CD4-positive, alpha-beta memory T cell (primary cell): ENCODE results near the gene STKLD1. TPM values are rescaled to one million over a fixed set of nuclear protein-coding genes. Genes with fewer than 3 reads are reported as not detected.
A peak's percentile ranks its signal among the peaks of the same experiment; 100 is the strongest.

Source experiments
- CTCF ChIA-PET: fragments of 350-600 bp; sonication (Branson Sonifier 250); formaldehyde crosslinking; loops from one replicate; lab custom pipeline; 2021; ENCODE audit warnings: inconsistent platforms; ENCODE audit not compliant: partially characterized antibody; lab: Charles Lee
- POLR2A ChIA-PET: fragments of 350-600 bp; sonication (Branson Sonifier 250); formaldehyde crosslinking; loops from one replicate; lab custom pipeline; 2021; ENCODE audit not compliant: partially characterized antibody; lab: Charles Lee
- DNase-seq, 5 donors: peaks; one replicate each; pipeline versions ENCODE4 v3.0.0 to v3.0.0-alpha.2; 2020 to 2022; ENCODE audit warnings: mixed read lengths in 1 of 5
- H3K27ac ChIP-seq: one replicate; pipeline ENCODE4 v1.7.0; 2013; ENCODE audit warnings: low read depth, low read length
- H3K27me3 ChIP-seq: 2 replicates; pipeline ENCODE4 v1.7.0; 2013; ENCODE audit warnings: mild to moderate bottlenecking, low read length, moderate library complexity; ENCODE audit not compliant: insufficient read depth
- H3K36me3 ChIP-seq: 2 replicates; pipeline ENCODE4 v1.7.0; 2013; ENCODE audit warnings: mild to moderate bottlenecking, low read length, moderate library complexity; ENCODE audit not compliant: insufficient read depth
- H3K4me1 ChIP-seq: 2 replicates; pipeline ENCODE4 v1.7.0; 2013; ENCODE audit warnings: mild to moderate bottlenecking, low read length, moderate library complexity; ENCODE audit not compliant: insufficient read depth
- H3K4me3 ChIP-seq, 2 donors: one replicate each; pipeline ENCODE4 v1.7.0; 2013; ENCODE audit warnings: low read length in 2 of 2, mild to moderate bottlenecking in 1 of 2
- H3K9me3 ChIP-seq, 2 donors: one replicate each; pipeline ENCODE4 v1.7.0; 2013; ENCODE audit warnings: low read length in 2 of 2, control low read depth in 1 of 2; ENCODE audit not compliant: control insufficient read depth in 1 of 2
- H3K27ac Mint-ChIP-seq, 7 donors: one replicate each; pipeline ENCODE4 v1.8.0; 2020 to 2021; ENCODE audit warnings: mixed read lengths in 7 of 7, mild to moderate bottlenecking in 6 of 7, inconsistent platforms in 3 of 7, moderate library complexity in 3 of 7
- H3K27me3 Mint-ChIP-seq, 2 donors: one replicate each; pipeline ENCODE4 v1.8.0; 2020 to 2021; ENCODE audit warnings: mixed read lengths in 2 of 2
- H3K36me3 Mint-ChIP-seq, 2 donors: one replicate each; pipeline ENCODE4 v1.8.0; 2020 to 2021; ENCODE audit warnings: mixed read lengths in 2 of 2, inconsistent platforms in 1 of 2, mild to moderate bottlenecking in 1 of 2
- H3K4me1 Mint-ChIP-seq, 4 donors: one replicate each; pipeline ENCODE4 v1.8.0; 2020 to 2021; ENCODE audit warnings: mixed read lengths in 4 of 4, mild to moderate bottlenecking in 1 of 4
- H3K4me3 Mint-ChIP-seq, 8 donors: one replicate each; pipeline ENCODE4 v1.8.0; 2020 to 2021; ENCODE audit warnings: mixed read lengths in 8 of 8, mild to moderate bottlenecking in 7 of 8, moderate library complexity in 6 of 8, inconsistent platforms in 3 of 8
- H3K9me3 Mint-ChIP-seq, 8 donors: one replicate each; pipeline ENCODE4 v1.8.0; 2020 to 2021; ENCODE audit warnings: mixed read lengths in 8 of 8, mild to moderate bottlenecking in 5 of 8, inconsistent platforms in 3 of 8, moderate library complexity in 1 of 8
- intact Hi-C: fragments of 100-400 bp; cut with micrococcal nuclease; formaldehyde crosslinking; loops from one replicate; pipeline ENCODE4 v1.15.1; 2023
- polyA plus RNA-seq, 2 donors: library from polyadenylated mRNA; unstranded; fragments of 300-500 nt; fragmentation: Illumina TruSeq; gene quantifications; one replicate each; pipeline ENCODE4 v1.2.3, GENCODE V29; 2021
- total RNA-seq, 2 experiments: library from RNA; stranded (reverse); gene quantifications; one replicate each; pipeline ENCODE4 v1.2.3, GENCODE V29; 2021

STKLD1 gene
- total and polyA plus RNA-seq, 4 experiments from 2014 or later, result 1.4 to 2.1 (median 1.5) TPM; not detected in 1

DNA sequence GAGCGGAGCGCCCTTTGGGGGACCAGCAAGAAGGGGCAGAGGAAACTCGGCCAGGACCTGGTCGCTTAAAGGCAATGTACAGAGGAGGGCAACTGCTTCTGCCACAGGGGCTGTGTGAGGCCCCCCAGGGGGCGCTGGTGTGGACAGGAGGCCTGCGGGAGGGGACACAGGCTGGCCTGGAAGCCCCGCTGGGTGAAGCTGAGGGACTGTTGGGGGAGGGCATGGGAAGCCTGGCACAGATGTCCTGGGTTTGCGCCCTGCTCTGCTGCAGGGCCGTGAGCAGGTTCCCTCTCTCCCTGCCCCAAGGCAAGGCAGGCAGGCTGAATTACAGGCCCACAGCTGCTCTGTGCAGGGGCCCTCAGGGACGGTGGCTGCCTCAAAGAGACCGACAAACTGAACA is 33.6 kb upstream of the STKLD1 start:
- Mint-ChIP-seq H3K4me3 (no peak overlapping the region), H3K4me1 (peaks cover 16 to 38% (median 28%) of the 10 kb centered on the region in 4 donors), H3K27me3 (no peaks in the 10 kb centered on the region), H3K27ac (peak overlapping the region in 1 of 7 donors; percentile 57), H3K9me3 (no peaks in the 10 kb centered on the region), H3K36me3 (peaks cover 18 to 39% of the 10 kb centered on the region in 2 donors)
- Histone ChIP-seq H3K27me3 (no peaks in the 10 kb centered on the region), H3K36me3 (peaks cover 60% of the 10 kb centered on the region), H3K9me3 (no peaks in the 10 kb centered on the region), H3K27ac (no peak overlapping the region), H3K4me3 (no peak overlapping the region), H3K4me1 (peaks cover 29% of the 10 kb centered on the region)
- ChIA-PET CTCF (interaction anchor here (1.2 to 1.3 kb wide), 2 partner anchors 9 to 74 kb away, joined by 3 to 4 read pairs; no protein-coding TSS in a partner anchor), POLR2A (no interaction called here)
- intact Hi-C loops, result no loop called here
- no peak for DNase-seq

DNA sequence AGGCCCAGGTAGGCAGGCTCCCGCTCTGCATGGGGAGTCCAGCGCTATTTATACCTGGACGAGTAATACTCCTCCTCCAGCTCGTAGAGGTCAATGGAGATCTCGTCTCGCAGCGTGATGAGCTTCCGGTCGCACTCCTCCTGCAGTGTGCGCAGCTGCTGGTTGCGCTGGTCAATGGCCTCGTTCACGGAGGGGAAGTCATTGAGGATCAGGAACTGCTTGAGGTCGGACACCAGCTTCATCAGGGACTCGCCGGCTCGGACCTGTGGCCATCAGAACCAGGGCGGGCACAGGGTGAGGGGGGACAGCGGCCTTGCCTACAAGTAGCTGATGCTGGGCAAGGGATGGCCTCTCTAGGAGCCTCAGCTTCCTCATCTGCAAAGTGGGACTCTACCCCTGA is 32.1 kb upstream of the STKLD1 start:
- Mint-ChIP-seq H3K27ac (no peak overlapping the region), H3K27me3 (no peaks in the 10 kb centered on the region), H3K4me1 (peaks cover 22 to 48% (median 37%) of the 10 kb centered on the region in 4 donors), H3K36me3 (peaks cover 24 to 49% of the 10 kb centered on the region in 2 donors), H3K9me3 (no peaks in the 10 kb centered on the region), H3K4me3 (no peak overlapping the region)
- H3K4me1 ChIP-seq, result peaks cover 34% of the 10 kb centered on the region
- peak in 1 of 5 donors; percentile 8 for DNase-seq
- ChIA-PET CTCF (interaction anchor here (1.2 to 1.3 kb wide), 3 partner anchors 8 to 73 kb away, joined by 3 to 5 read pairs (median 4); partner anchors contain the start of genes SURF1 and SURF2), POLR2A (interaction anchor here (18.1 kb wide), 1 partner anchor 27 kb away, joined by 437 read pairs; the partner anchor contains the start of genes STKLD1 and SURF4)
- no peak overlapping the region for H3K4me3 ChIP-seq
- no peaks in the 10 kb centered on the region for H3K27me3 ChIP-seq
- H3K27ac ChIP-seq, result no peak overlapping the region
- no peaks in the 10 kb centered on the region for H3K9me3 ChIP-seq
- peaks cover 60% of the 10 kb centered on the region for H3K36me3 ChIP-seq
- intact Hi-C loops, result no loop called here

DNA sequence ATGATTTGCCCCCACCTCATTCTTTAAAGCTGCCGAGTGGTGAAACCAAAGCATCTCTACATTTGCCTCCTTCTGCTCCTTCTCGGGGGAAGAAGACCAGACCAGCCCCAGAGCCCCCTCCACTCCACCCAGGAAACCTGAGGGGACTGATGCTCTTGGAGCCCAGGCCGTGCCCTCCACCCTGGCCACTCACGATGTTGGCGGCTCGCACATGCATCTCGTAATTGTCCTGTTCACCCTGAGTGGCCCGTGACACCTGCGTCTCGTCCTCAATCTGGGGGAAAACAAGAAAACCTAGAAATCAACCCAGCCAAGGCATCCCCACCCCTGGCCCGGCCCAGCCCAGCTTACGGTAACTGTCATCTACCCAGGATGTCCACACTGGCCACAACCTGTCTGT is 31.2 kb upstream of the STKLD1 start:
- no peaks in the 10 kb centered on the region for H3K9me3 ChIP-seq
- H3K36me3 ChIP-seq, result peaks cover 58% of the 10 kb centered on the region
- Mint-ChIP-seq H3K4me3 (no peak overlapping the region), H3K36me3 (peaks cover 31 to 51% of the 10 kb centered on the region in 2 donors), H3K4me1 (peaks cover 26 to 51% (median 40%) of the 10 kb centered on the region in 4 donors), H3K27ac (peak overlapping the region in 1 of 7 donors; percentile 29), H3K27me3 (no peaks in the 10 kb centered on the region), H3K9me3 (no peaks in the 10 kb centered on the region)
- DNase-seq, result peak in 1 of 5 donors; percentile 25
- no peak overlapping the region for H3K4me3 ChIP-seq
- intact Hi-C loops, result no loop called here
- H3K4me1 ChIP-seq, result peaks cover 41% of the 10 kb centered on the region
- H3K27ac ChIP-seq, result no peak overlapping the region
- ChIA-PET CTCF (no interaction called here), POLR2A (interaction anchor here (18.1 kb wide), 1 partner anchor 26 kb away, joined by 437 read pairs; the partner anchor contains the start of genes STKLD1 and SURF4)
- no peaks in the 10 kb centered on the region for H3K27me3 ChIP-seq

DNA sequence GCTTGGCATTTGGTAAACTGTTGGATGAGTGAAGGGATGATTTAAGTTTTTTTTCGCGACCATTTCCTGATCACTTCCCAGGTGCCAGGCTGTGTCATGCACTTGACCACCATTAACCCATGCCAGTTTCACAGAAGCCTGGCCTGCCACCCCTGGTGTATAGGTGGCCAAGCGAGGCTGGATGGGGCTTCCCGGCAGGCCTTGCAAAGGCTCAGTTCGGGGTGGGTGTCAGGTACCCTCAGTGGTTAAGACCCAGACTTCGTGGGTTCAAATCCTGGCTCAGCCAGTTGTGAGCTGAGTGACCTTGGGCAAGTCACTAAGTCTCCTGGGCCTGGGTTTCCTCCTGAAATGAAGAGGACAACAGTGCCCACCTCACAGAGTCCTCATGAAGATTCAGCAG is 30.6 kb upstream of the STKLD1 start:
- intact Hi-C loops, result no loop called here
- Mint-ChIP-seq H3K27me3 (no peaks in the 10 kb centered on the region), H3K4me3 (peak overlapping the region in 2 of 8 donors; percentile 26 to 86), H3K36me3 (peaks cover 30 to 51% of the 10 kb centered on the region in 2 donors), H3K27ac (peak overlapping the region in 1 of 7 donors; percentile 77), H3K9me3 (no peaks in the 10 kb centered on the region), H3K4me1 (peaks cover 24 to 50% (median 36%) of the 10 kb centered on the region in 4 donors)
- ChIA-PET CTCF (interaction anchor here (1.0 kb wide), 1 partner anchor 26 kb away, joined by 3 read pairs; no protein-coding TSS in a partner anchor), POLR2A (interaction anchor here (1.3 to 18.1 kb wide), 2 partner anchors 11 to 25 kb away, joined by 3 to 437 read pairs; partner anchors contain the start of genes STKLD1, SURF1, SURF2 and SURF4)
- no peaks in the 10 kb centered on the region for H3K27me3 ChIP-seq
- no peak overlapping the region for H3K4me3 ChIP-seq
- peaks cover 60% of the 10 kb centered on the region for H3K36me3 ChIP-seq
- H3K27ac ChIP-seq, result no peak overlapping the region
- H3K9me3 ChIP-seq, result no peaks in the 10 kb centered on the region
- H3K4me1 ChIP-seq, result peaks cover 38% of the 10 kb centered on the region
- peak in 1 of 5 donors; percentile 1 for DNase-seq

DNA sequence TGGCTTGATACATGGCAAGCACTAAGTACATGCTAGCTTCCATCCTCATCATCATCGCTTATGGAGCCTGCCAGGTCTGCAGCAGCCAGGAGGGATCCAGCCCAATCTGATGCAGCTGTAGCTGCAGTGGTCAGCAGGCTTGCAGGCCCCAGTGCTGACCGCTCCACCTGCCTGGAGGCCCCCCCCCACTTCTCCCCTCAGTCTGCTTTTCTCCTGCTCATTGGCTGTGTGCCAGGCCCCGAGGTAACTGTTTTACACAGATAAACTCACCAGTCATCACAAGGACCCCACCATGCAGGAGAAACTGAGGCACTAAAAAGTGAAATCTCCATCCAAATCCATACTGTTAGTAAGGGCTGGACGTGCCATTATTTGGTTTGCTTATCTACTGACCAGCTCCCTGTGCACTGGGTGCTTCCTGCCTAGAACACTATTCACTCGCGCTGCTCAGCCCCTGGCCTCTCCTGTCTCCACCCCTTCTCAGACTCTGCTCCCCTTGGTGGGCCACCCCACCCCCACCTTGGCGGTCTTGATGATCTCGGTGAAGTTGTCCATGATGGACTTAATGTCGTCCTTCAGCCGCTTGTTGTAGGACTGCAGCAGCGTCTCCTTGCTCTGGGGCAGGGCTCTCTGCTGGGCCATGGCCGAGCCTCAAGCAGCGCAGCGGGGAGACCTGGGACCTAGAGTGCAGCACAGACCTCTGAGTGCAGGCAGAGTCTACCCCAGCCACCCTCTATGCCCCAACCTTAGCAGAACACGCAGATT is 30.0 kb upstream of the STKLD1 start:
- H3K4me3 ChIP-seq, result peak overlapping the region in 1 of 2 donors; percentile 23
- intact Hi-C loops, result no loop called here
- H3K27me3 ChIP-seq, result no peaks in the 10 kb centered on the region
- H3K27me3 Mint-ChIP-seq, result no peaks in the 10 kb centered on the region
- peaks cover 21 to 44% (median 33%) of the 10 kb centered on the region in 4 donors for H3K4me1 Mint-ChIP-seq
- peak in 1 of 5 donors; percentile 18 for DNase-seq
- H3K4me3 Mint-ChIP-seq, result peak overlapping the region; percentile 83 to 97 (median 88)
- H3K27ac Mint-ChIP-seq, result peak overlapping the region in 6 of 7 donors; percentile 85 to 92 (median 90)
- H3K4me1 ChIP-seq, result peaks cover 33% of the 10 kb centered on the region
- ChIA-PET CTCF (interaction anchor here (1.0 to 1.6 kb wide), 2 partner anchors 11 to 25 kb away, joined by 3 to 5 read pairs; partner anchors contain the start of genes SURF1 and SURF2), POLR2A (interaction anchor here (1.3 to 18.1 kb wide), 2 partner anchors 11 to 25 kb away, joined by 3 to 437 read pairs; partner anchors contain the start of genes STKLD1, SURF1, SURF2 and SURF4)
- peaks cover 60% of the 10 kb centered on the region for H3K36me3 ChIP-seq
- peaks cover 29 to 51% of the 10 kb centered on the region in 2 donors for H3K36me3 Mint-ChIP-seq
- H3K9me3 Mint-ChIP-seq, result no peaks in the 10 kb centered on the region
- H3K9me3 ChIP-seq, result no peaks in the 10 kb centered on the region
- H3K27ac ChIP-seq, result peak overlapping the region; percentile 88

DNA sequence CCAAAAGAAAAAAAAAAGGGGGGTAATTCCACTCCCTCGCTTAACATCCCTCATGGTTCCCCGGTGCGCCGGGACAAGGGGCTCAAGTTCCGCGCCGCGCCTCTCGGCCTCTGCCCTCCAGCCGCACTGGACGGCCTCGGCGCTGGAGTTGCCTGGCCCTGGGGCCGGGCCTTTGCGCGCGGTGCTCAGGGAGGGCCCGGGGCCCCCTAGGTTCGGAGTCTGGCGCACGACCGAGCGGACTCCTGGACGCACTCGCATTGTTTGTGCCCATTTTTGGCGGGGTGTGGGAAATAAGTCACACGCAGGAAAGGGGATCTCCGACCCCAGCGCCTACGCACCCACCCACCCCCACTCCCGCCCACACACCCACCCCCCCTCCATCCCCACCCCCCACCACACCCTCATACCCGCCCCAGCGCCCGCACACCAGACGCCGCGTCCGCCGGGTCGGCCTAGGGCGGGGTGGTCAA is 28.6 kb upstream of the STKLD1 start:
- Mint-ChIP-seq H3K36me3 (peaks cover 34 to 63% of the 10 kb centered on the region in 2 donors), H3K9me3 (no peaks in the 10 kb centered on the region), H3K4me1 (peaks cover 21 to 44% (median 33%) of the 10 kb centered on the region in 4 donors), H3K27ac (peak overlapping the region in 6 of 7 donors; percentile 93 to 99 (median 96)), H3K4me3 (peak overlapping the region; percentile 93 to 100 (median 98)), H3K27me3 (no peaks in the 10 kb centered on the region)
- H3K4me1 ChIP-seq, result peaks cover 33% of the 10 kb centered on the region
- peak in 3 of 5 donors; percentile 37 to 74 (median 47) for DNase-seq
- H3K36me3 ChIP-seq, result peaks cover 67% of the 10 kb centered on the region
- ChIA-PET CTCF (interaction anchor here (1.0 to 1.7 kb wide), 4 partner anchors 9 to 23 kb away, joined by 4 to 9 read pairs (median 5); partner anchors contain the start of genes SURF1 and SURF2), POLR2A (interaction anchor here (0.7 to 18.1 kb wide), 10 partner anchors 8 to 678 kb away, joined by 3 to 437 read pairs (median 6); partner anchors contain the start of genes AK8, CACFD1, DDX31 and GTF3C4)
- intact Hi-C loops, result no loop called here
- peak overlapping the region; percentile 88 for H3K27ac ChIP-seq
- no peaks in the 10 kb centered on the region for H3K9me3 ChIP-seq
- H3K27me3 ChIP-seq, result no peaks in the 10 kb centered on the region
- peak overlapping the region; percentile 80 to 99 for H3K4me3 ChIP-seq
